ENCODE data around the gene BCHE. TPM values are rescaled to one million over a fixed set of nuclear protein-coding genes. Genes with fewer than 3 reads are reported as not detected.

BCHE gene
- total RNA-seq, 2 donors from 2014 or later = 0.69 to 0.79 TPM

GRCh38 chr3:165754219-165755007, 82.8 kb downstream of the BCHE start:
- Histone ChIP-seq H3K9me3 (ENCODE audit: control insufficient read depth, low read length) (no peaks in the 10 kb centered on the region), H3K4me3 (ENCODE audit: low read length) (no peak overlapping the region), H3K4me1 (ENCODE audit: control insufficient read depth, insufficient read depth, low read length) (no peaks in the 10 kb centered on the region), H3K36me3 (ENCODE audit: control insufficient read depth, insufficient read depth, low read length) (no peaks in the 10 kb centered on the region), H3K27me3 (ENCODE audit: control insufficient read depth, insufficient read depth, low read length, poor library complexity, severe bottlenecking) (no peaks in the 10 kb centered on the region), H3K9ac (ENCODE audit: extremely low read depth, low read length, poor library complexity, severe bottlenecking) (no peak overlapping the region), H3K27ac (ENCODE audit: low read depth, low read length) (no peak overlapping the region)
- no peak for DNase-seq
- H3K36me3 Mint-ChIP-seq (ENCODE audit: low read depth) = no peaks in the 10 kb centered on the region
- no peak overlapping the region for H3K27ac Mint-ChIP-seq
- no peaks in the 10 kb centered on the region for H3K27me3 Mint-ChIP-seq (ENCODE audit: insufficient read depth)
- WGBS, 2 experiments (ENCODE audit: insufficient coverage in 1 of 2, insufficient read length in 1 of 2) = no CpG with 5 or more reads among the region's 1 CpG
- H3K9me3 Mint-ChIP-seq = no peaks in the 10 kb centered on the region
- no peaks in the 10 kb centered on the region for H3K4me1 Mint-ChIP-seq
- H3K4me3 Mint-ChIP-seq = no peak overlapping the region
- TF ChIP-seq, protein P1, sequence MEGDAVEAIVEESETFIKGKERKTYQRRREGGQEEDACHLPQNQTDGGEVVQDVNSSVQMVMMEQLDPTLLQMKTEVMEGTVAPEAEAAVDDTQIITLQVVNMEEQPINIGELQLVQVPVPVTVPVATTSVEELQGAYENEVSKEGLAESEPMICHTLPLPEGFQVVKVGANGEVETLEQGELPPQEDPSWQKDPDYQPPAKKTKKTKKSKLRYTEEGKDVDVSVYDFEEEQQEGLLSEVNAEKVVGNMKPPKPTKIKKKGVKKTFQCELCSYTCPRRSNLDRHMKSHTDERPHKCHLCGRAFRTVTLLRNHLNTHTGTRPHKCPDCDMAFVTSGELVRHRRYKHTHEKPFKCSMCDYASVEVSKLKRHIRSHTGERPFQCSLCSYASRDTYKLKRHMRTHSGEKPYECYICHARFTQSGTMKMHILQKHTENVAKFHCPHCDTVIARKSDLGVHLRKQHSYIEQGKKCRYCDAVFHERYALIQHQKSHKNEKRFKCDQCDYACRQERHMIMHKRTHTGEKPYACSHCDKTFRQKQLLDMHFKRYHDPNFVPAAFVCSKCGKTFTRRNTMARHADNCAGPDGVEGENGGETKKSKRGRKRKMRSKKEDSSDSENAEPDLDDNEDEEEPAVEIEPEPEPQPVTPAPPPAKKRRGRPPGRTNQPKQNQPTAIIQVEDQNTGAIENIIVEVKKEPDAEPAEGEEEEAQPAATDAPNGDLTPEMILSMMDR (conservative IDR thresholded peaks at IDR 0.05) = no peak

DNA sequence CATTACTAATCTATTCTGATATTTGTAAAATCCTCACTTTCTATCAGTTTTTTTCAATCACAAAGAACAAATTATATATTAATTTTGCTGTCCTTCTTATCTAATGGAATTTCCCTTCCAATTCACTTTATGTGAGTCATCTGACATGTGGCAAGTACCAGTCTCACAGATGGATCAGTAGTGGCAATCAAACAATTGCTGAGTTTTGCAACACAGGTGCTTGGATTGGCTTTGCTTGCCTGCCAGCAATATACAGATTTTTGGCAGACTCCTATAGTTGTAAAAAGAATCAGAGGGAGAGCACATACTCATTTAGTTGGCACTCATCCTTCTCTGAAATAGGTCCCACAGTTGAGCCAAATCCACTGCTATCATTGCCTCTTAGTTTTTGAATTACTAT, 83.7 kb downstream of the BCHE start:
- Histone ChIP-seq H3K9me3 (ENCODE audit: control insufficient read depth, low read length) (no peaks in the 10 kb centered on the region), H3K36me3 (ENCODE audit: control insufficient read depth, insufficient read depth, low read length) (no peaks in the 10 kb centered on the region), H3K9ac (ENCODE audit: extremely low read depth, low read length, poor library complexity, severe bottlenecking) (no peak overlapping the region), H3K27ac (ENCODE audit: low read depth, low read length) (no peak overlapping the region), H3K4me1 (ENCODE audit: control insufficient read depth, insufficient read depth, low read length) (no peaks in the 10 kb centered on the region), H3K4me3 (ENCODE audit: low read length) (no peak overlapping the region), H3K27me3 (ENCODE audit: control insufficient read depth, insufficient read depth, low read length, poor library complexity, severe bottlenecking) (no peaks in the 10 kb centered on the region)
- H3K4me3 Mint-ChIP-seq = no peak overlapping the region
- H3K9me3 Mint-ChIP-seq = no peaks in the 10 kb centered on the region
- no peaks in the 10 kb centered on the region for H3K27me3 Mint-ChIP-seq (ENCODE audit: insufficient read depth)
- no peak for DNase-seq
- H3K4me1 Mint-ChIP-seq = no peaks in the 10 kb centered on the region
- TF ChIP-seq, protein P1 (conservative IDR thresholded peaks at IDR 0.05) = no peak
- no peak overlapping the region for H3K27ac Mint-ChIP-seq
- H3K36me3 Mint-ChIP-seq (ENCODE audit: low read depth) = no peaks in the 10 kb centered on the region

GRCh38 chr3:165751637-165752036, 85.6 kb downstream of the BCHE start:
- Histone ChIP-seq H3K36me3 (ENCODE audit: control insufficient read depth, insufficient read depth, low read length) (no peaks in the 10 kb centered on the region), H3K4me1 (ENCODE audit: control insufficient read depth, insufficient read depth, low read length) (no peaks in the 10 kb centered on the region), H3K27me3 (ENCODE audit: control insufficient read depth, insufficient read depth, low read length, poor library complexity, severe bottlenecking) (no peaks in the 10 kb centered on the region), H3K9ac (ENCODE audit: extremely low read depth, low read length, poor library complexity, severe bottlenecking) (no peak overlapping the region), H3K27ac (ENCODE audit: low read depth, low read length) (no peak overlapping the region), H3K9me3 (ENCODE audit: control insufficient read depth, low read length) (no peaks in the 10 kb centered on the region), H3K4me3 (ENCODE audit: low read length) (no peak overlapping the region)
- DNase-seq = no peak
- no peak overlapping the region for H3K27ac Mint-ChIP-seq
- H3K9me3 Mint-ChIP-seq = no peaks in the 10 kb centered on the region
- TF ChIP-seq, protein P1 (conservative IDR thresholded peaks at IDR 0.05) = no peak
- no peaks in the 10 kb centered on the region for H3K27me3 Mint-ChIP-seq (ENCODE audit: insufficient read depth)
- H3K4me3 Mint-ChIP-seq = no peak overlapping the region
- no peaks in the 10 kb centered on the region for H3K36me3 Mint-ChIP-seq (ENCODE audit: low read depth)
- no peaks in the 10 kb centered on the region for H3K4me1 Mint-ChIP-seq
- WGBS, 2 experiments (ENCODE audit: insufficient coverage in 1 of 2, insufficient read length in 1 of 2) = 81 to 84% methylated on average over 4 to 7 of the region's 7 CpGs

Data from endodermal cell (in vitro differentiated cells).